ENCODE data around the gene CFAP90. TPM values are rescaled to one million over a fixed set of nuclear protein-coding genes. Genes with fewer than 3 reads are reported as not detected.

CFAP90 gene
- total RNA-seq, 2 donors from 2014 or later, result 0.80 to 0.88 TPM

DNA sequence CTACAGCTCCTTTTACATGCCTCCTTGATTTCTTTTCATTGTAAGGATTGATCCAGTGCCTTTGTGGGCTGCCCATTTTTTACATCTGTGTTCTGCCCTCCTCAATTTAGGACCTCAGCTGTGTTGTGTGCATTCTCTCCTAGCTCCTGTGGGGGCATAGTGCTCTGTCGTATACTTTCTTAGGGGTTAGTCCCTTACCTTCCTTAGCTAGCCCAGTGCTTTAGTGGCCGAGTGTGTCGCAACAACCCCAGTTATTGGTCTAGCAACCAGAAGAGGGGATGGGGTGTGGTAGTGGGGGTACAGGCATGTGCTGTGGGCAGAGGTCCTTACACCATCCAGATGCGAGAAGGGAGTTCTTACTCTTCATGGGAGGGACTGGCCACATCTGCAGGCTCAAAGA lies 30.2 kb upstream of the CFAP90 start:
- Histone ChIP-seq H3K36me3 (ENCODE audit: control insufficient read depth, insufficient read depth, low read length) (peaks cover 96% of the 10 kb centered on the region), H3K9ac (ENCODE audit: extremely low read depth, low read length, poor library complexity, severe bottlenecking) (no peak overlapping the region), H3K27me3 (ENCODE audit: control insufficient read depth, insufficient read depth, low read length, poor library complexity, severe bottlenecking) (no peaks in the 10 kb centered on the region), H3K9me3 (ENCODE audit: control insufficient read depth, low read length) (no peaks in the 10 kb centered on the region), H3K27ac (ENCODE audit: low read depth, low read length) (no peak overlapping the region), H3K4me1 (ENCODE audit: control insufficient read depth, insufficient read depth, low read length) (no peaks in the 10 kb centered on the region), H3K4me3 (ENCODE audit: low read length) (no peak overlapping the region)
- TF ChIP-seq, protein P1, sequence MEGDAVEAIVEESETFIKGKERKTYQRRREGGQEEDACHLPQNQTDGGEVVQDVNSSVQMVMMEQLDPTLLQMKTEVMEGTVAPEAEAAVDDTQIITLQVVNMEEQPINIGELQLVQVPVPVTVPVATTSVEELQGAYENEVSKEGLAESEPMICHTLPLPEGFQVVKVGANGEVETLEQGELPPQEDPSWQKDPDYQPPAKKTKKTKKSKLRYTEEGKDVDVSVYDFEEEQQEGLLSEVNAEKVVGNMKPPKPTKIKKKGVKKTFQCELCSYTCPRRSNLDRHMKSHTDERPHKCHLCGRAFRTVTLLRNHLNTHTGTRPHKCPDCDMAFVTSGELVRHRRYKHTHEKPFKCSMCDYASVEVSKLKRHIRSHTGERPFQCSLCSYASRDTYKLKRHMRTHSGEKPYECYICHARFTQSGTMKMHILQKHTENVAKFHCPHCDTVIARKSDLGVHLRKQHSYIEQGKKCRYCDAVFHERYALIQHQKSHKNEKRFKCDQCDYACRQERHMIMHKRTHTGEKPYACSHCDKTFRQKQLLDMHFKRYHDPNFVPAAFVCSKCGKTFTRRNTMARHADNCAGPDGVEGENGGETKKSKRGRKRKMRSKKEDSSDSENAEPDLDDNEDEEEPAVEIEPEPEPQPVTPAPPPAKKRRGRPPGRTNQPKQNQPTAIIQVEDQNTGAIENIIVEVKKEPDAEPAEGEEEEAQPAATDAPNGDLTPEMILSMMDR (conservative IDR thresholded peaks at IDR 0.05), result peak; percentile 28
- H3K4me1 Mint-ChIP-seq, result no peaks in the 10 kb centered on the region
- no peak overlapping the region for H3K27ac Mint-ChIP-seq
- DNase-seq, result no peak
- H3K9me3 Mint-ChIP-seq, result no peaks in the 10 kb centered on the region
- peaks cover 52% of the 10 kb centered on the region for H3K36me3 Mint-ChIP-seq (ENCODE audit: low read depth)
- H3K4me3 Mint-ChIP-seq, result no peak overlapping the region
- 88 to 97% methylated on average over 3 to 4 of the region's 4 CpGs for WGBS, 2 experiments (ENCODE audit: insufficient coverage in 1 of 2, insufficient read length in 1 of 2)
- no peaks in the 10 kb centered on the region for H3K27me3 Mint-ChIP-seq (ENCODE audit: insufficient read depth)

DNA sequence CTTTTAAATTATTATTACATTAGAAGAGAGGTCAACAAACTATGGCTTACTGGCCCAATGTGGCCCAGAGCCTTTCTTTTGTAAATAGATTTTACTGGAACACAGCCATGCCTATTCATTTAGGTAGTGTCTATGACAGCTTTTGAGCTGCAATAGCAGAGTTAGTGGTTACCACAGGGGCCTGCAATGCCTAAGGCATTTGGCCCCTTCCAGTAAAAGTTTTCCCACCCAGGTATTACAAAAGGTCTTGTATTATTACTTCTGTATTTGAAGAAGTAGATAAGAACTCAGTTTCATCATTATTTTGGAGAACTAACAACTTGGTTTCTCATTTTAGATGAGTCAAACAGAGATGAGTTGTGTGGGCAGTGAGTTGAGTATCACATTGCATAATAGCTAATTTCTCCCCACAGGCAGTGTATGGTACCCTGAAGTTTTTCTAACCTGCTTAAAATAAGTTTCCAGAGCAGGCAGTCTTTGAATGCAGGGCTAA lies 27.5 kb upstream of the CFAP90 start:
- no peak overlapping the region for H3K4me3 ChIP-seq (ENCODE audit: low read length)
- Mint-ChIP-seq H3K36me3 (ENCODE audit: low read depth) (peaks cover 51% of the 10 kb centered on the region), H3K27ac (no peak overlapping the region), H3K4me1 (no peaks in the 10 kb centered on the region), H3K9me3 (no peaks in the 10 kb centered on the region), H3K4me3 (no peak overlapping the region), H3K27me3 (ENCODE audit: insufficient read depth) (no peaks in the 10 kb centered on the region)
- no peaks in the 10 kb centered on the region for H3K9me3 ChIP-seq (ENCODE audit: control insufficient read depth, low read length)
- TF ChIP-seq, protein P1 (conservative IDR thresholded peaks at IDR 0.05), result no peak
- no peak for DNase-seq
- H3K27me3 ChIP-seq (ENCODE audit: control insufficient read depth, insufficient read depth, low read length, poor library complexity, severe bottlenecking), result no peaks in the 10 kb centered on the region
- H3K9ac ChIP-seq (ENCODE audit: extremely low read depth, low read length, poor library complexity, severe bottlenecking), result no peak overlapping the region
- H3K4me1 ChIP-seq (ENCODE audit: control insufficient read depth, insufficient read depth, low read length), result no peaks in the 10 kb centered on the region
- H3K36me3 ChIP-seq (ENCODE audit: control insufficient read depth, insufficient read depth, low read length), result peaks cover 90% of the 10 kb centered on the region
- no peak overlapping the region for H3K27ac ChIP-seq (ENCODE audit: low read depth, low read length)

DNA sequence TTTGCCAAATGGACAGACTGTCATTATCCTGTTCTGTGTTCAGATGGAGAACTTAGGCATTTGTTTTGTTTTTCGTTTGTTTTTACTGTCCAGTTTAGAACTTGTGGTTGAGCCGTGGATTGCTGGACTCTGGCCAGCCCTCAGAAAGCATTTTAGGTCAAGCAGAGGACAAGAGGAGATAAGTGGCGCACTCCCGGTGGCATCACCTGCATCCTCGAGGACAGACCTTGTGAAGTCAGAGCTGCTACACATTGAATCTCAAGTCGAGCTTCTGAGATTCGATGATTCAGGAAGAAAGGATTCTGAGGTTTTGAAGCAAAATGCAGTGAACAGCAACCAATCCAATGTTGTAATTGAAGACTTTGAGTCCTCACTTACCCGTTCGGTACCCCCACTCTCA lies 26.9 kb upstream of the CFAP90 start:
- Mint-ChIP-seq H3K36me3 (ENCODE audit: low read depth) (peaks cover 45% of the 10 kb centered on the region), H3K4me3 (no peak overlapping the region)

More for the DNA sequence above, 26.9 kb upstream of the CFAP90 start:
- no peaks in the 10 kb centered on the region for H3K9me3 Mint-ChIP-seq
- TF ChIP-seq, protein P1 (conservative IDR thresholded peaks at IDR 0.05), result no peak
- no peak overlapping the region for H3K27ac Mint-ChIP-seq
- Histone ChIP-seq H3K4me1 (ENCODE audit: control insufficient read depth, insufficient read depth, low read length) (no peaks in the 10 kb centered on the region), H3K27me3 (ENCODE audit: control insufficient read depth, insufficient read depth, low read length, poor library complexity, severe bottlenecking) (no peaks in the 10 kb centered on the region), H3K27ac (ENCODE audit: low read depth, low read length) (no peak overlapping the region), H3K4me3 (ENCODE audit: low read length) (no peak overlapping the region), H3K9ac (ENCODE audit: extremely low read depth, low read length, poor library complexity, severe bottlenecking) (no peak overlapping the region), H3K36me3 (ENCODE audit: control insufficient read depth, insufficient read depth, low read length) (peaks cover 85% of the 10 kb centered on the region), H3K9me3 (ENCODE audit: control insufficient read depth, low read length) (no peaks in the 10 kb centered on the region)
- no peak for DNase-seq
- no peaks in the 10 kb centered on the region for H3K4me1 Mint-ChIP-seq
- H3K27me3 Mint-ChIP-seq (ENCODE audit: insufficient read depth), result no peaks in the 10 kb centered on the region
- 89 to 90% methylated on average over 6 to 9 of the region's 9 CpGs for WGBS, 2 experiments (ENCODE audit: insufficient coverage in 1 of 2, insufficient read length in 1 of 2)
